ENCODE results near the gene PRTN3.

The PRTN3 gene

DNA sequence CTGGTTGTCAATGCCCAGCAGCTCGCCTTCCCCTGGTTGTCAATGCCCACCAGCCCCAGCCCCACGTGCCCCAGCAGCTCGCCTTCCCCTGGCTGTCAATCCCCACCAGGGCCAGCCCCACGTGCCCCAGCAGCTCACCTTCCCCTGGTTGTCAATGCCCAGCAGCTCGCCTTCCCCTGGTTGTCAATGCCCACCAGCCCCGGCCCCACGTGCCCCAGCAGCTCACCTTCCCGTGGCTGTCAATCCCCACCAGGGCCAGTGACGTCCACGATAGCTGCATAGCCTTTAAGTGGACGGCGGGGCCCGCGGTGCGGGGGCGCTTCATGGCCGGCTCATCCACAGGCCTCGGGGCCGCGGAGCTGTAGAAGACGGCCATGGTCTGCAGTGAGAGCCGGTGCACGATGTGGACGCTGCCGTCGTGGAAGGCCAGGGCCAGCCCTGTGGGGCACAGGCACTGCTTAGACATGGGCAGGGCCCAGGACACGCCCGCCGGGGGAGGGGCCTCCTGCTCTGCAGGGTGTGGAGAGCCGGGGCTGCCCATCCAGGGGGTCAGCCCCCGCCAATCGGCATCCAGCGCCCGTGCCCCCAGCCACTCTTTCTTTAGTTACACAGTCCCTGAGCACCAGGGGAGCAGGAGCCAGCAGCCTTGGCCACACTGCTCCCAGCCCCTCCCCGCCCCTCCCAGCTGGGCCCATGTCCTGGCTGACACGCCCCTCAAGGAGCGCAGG, 39.1 kb downstream of the PRTN3 start:
- CTCF ChIA-PET = interaction anchor here (0.8 kb wide), 1 partner anchor 17 kb away, joined by 3 read pairs; no protein-coding TSS in a partner anchor
- 97% methylated on average over 21 of the region's 37 CpGs for WGBS (ENCODE audit: insufficient coverage)
- Histone ChIP-seq H3K36me3 (ENCODE audit: control insufficient read depth in 4 of 4, insufficient read depth in 4 of 4, low read length in 3 of 4) (peaks cover 7 to 77% (median 52%) of the 10 kb centered on the region in 4 experiments), H3K9me3 (ENCODE audit: control extremely low read depth in 1 of 5, control insufficient read depth in 4 of 5, insufficient read depth in 2 of 5, low read depth in 1 of 5, low read length in 4 of 5) (no peaks in the 10 kb centered on the region), H3K27me3 (replicated peaks in 2 of 5; ENCODE audit: control insufficient read depth in 4 of 5, insufficient read depth in 5 of 5, low read length in 4 of 5) (no peaks in the 10 kb centered on the region), H3K27ac (ENCODE audit: insufficient read depth in 1 of 2, low read depth in 1 of 2, low read length in 2 of 2, poor library complexity in 1 of 2, severe bottlenecking in 2 of 2) (no peak overlapping the region), H3K4me3 (ENCODE audit: control insufficient read depth in 1 of 7, extremely low read depth in 1 of 7, insufficient read depth in 4 of 7, low read depth in 2 of 7, low read length in 6 of 7) (no peak overlapping the region), H3K4me1 (ENCODE audit: control extremely low read depth in 1 of 4, control insufficient read depth in 4 of 4, insufficient read depth in 4 of 4, low read length in 3 of 4) (no peaks in the 10 kb centered on the region)
- POLR2A ChIA-PET = interaction anchor here (0.6 kb wide), 1 partner anchor 13 kb away, joined by 7 read pairs; the partner anchor contains the start of genes MED16 and RNU6-9
- no peak for DNase-seq

DNA sequence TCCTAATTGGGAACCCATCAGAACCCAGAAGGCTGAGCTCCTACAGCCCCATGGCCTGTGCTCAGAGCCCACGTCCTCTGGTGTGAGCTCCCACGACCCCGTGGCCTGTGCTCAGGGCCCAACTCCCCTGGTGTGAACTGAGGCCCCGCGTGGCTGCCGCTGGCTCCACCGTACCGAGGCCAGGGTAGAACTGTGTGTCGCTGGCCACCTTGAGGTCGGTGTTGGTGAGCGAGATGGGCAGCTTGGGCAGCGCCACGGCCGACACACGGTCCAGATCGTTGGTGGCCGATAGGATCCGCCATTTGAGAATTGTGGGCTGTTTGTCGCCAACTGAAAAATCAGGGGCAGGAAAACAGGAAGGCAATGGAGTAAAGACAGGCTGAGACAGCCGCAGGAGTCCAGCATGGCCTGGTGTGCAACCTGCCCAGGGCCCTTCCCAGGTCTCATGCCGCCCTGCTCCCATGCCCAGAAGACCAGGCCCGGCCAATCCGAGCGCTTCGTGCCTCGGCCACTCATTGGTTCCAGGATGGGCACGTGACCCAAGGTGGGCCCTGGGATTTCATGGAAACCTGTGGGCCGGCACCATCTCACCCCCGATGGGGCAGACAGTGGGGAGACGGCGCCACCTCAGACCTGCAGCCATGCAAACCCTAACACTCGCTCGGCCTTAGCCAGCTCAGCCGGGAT, 40.7 kb downstream of the PRTN3 start:
- Histone ChIP-seq H3K27ac (ENCODE audit: insufficient read depth in 1 of 2, low read depth in 1 of 2, low read length in 2 of 2, poor library complexity in 1 of 2, severe bottlenecking in 2 of 2) (no peak overlapping the region), H3K4me3 (ENCODE audit: control insufficient read depth in 1 of 7, extremely low read depth in 1 of 7, insufficient read depth in 4 of 7, low read depth in 2 of 7, low read length in 6 of 7) (no peak overlapping the region), H3K27me3 (replicated peaks in 2 of 5; ENCODE audit: control insufficient read depth in 4 of 5, insufficient read depth in 5 of 5, low read length in 4 of 5) (no peaks in the 10 kb centered on the region), H3K9me3 (ENCODE audit: control extremely low read depth in 1 of 5, control insufficient read depth in 4 of 5, insufficient read depth in 2 of 5, low read depth in 1 of 5, low read length in 4 of 5) (no peaks in the 10 kb centered on the region), H3K4me1 (ENCODE audit: control extremely low read depth in 1 of 4, control insufficient read depth in 4 of 4, insufficient read depth in 4 of 4, low read length in 3 of 4) (no peaks in the 10 kb centered on the region), H3K36me3 (ENCODE audit: control insufficient read depth in 4 of 4, insufficient read depth in 4 of 4, low read length in 3 of 4) (peaks cover 11 to 78% (median 52%) of the 10 kb centered on the region in 4 experiments)
- no peak for DNase-seq
- 97% methylated on average over 29 of the region's 34 CpGs for WGBS (ENCODE audit: insufficient coverage)
- POLR2A ChIA-PET = interaction anchor here (0.6 kb wide), 1 partner anchor 31 kb away, joined by 3 read pairs; the partner anchor contains the start of gene R3HDM4
- CTCF ChIA-PET = interaction anchor here (1.3 kb wide), 1 partner anchor 18 kb away, joined by 3 read pairs; no protein-coding TSS in a partner anchor

DNA sequence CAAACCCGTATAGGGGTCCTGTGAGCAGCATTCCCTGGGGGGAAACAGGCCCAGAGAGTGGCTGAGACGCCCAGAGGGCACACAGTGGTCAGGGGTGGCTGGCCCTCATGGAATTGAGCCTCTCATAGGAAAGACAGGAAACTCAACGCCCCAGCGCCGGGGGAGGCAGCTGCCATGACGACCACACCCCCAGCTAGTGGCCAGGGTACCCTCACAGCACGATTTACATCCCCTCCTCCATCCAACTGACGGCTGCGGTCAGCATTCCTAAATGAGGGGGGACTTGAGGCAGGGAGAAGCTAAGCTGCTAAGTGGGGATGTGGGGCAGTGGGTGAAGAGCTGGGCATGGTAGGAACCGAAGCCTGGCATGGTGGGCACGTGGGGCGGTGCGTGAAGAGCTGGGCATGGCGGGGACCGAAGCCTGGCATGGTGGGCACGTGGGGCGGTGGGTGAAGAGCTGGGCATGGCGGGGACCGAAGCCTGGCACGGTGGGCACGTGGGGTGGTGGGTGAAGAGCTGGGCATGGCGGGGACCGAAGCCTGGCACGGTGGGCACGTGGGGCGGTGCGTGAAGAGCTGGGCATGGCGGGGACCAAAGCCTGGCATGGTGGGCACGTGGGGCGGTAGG, 42.2 kb downstream of the PRTN3 start:
- no peaks in the 10 kb centered on the region for H3K27me3 ChIP-seq (replicated peaks in 2 of 5; ENCODE audit: control insufficient read depth in 4 of 5, insufficient read depth in 5 of 5, low read length in 4 of 5)
- 100% methylated on average over 2 of the region's 30 CpGs for WGBS (ENCODE audit: insufficient coverage)
- H3K4me1 ChIP-seq (ENCODE audit: control extremely low read depth in 1 of 4, control insufficient read depth in 4 of 4, insufficient read depth in 4 of 4, low read length in 3 of 4) = peaks cover 0 to 1% (median 0%) of the 10 kb centered on the region in 4 experiments
- H3K9me3 ChIP-seq (ENCODE audit: control extremely low read depth in 1 of 5, control insufficient read depth in 4 of 5, insufficient read depth in 2 of 5, low read depth in 1 of 5, low read length in 4 of 5) = no peaks in the 10 kb centered on the region
- no peak overlapping the region for H3K27ac ChIP-seq (ENCODE audit: insufficient read depth in 1 of 2, low read depth in 1 of 2, low read length in 2 of 2, poor library complexity in 1 of 2, severe bottlenecking in 2 of 2)
- CTCF ChIA-PET = interaction anchor here (1.3 kb wide), 1 partner anchor 20 kb away, joined by 3 read pairs; no protein-coding TSS in a partner anchor
- no peak for DNase-seq
- no peak overlapping the region for H3K4me3 ChIP-seq (ENCODE audit: control insufficient read depth in 1 of 7, extremely low read depth in 1 of 7, insufficient read depth in 4 of 7, low read depth in 2 of 7, low read length in 6 of 7)
- POLR2A ChIA-PET = no interaction called here
- H3K36me3 ChIP-seq (ENCODE audit: control insufficient read depth in 4 of 4, insufficient read depth in 4 of 4, low read length in 3 of 4) = peaks cover 12 to 80% (median 50%) of the 10 kb centered on the region in 4 experiments

DNA sequence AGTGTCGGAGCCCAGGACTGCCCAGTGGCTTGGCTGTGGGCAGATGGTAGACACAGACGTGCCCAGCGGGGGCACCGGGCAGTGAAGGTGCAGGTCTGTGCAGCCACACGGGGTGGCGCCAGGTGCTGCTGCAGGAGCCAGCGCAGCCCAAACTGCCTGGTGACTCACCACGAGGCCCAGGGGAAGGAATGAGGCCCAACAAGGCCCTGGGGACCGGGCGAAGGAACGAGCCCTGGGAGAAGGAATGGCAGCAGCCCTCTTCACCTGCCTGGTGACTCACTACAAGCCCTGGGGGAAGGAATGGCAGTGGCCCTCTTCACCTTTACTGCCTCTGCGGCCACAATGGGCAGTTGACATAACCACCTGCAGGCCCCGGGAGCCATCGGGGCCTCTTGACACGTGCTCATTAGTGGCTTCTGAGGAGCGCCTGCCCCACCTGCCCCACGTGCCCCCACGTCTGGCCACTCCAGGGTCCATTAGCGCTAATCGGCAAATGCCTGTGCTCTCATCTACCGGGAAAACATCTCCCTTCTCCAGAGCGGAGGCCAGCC, 42.9 kb downstream of the PRTN3 start:
- DNase-seq = no peak
- ChIA-PET POLR2A (no interaction called here), CTCF (no interaction called here)
- H3K36me3 ChIP-seq (ENCODE audit: control insufficient read depth in 4 of 4, insufficient read depth in 4 of 4, low read length in 3 of 4) = peaks cover 12 to 83% (median 51%) of the 10 kb centered on the region in 4 experiments
- no peak overlapping the region for H3K4me3 ChIP-seq (ENCODE audit: control insufficient read depth in 1 of 7, extremely low read depth in 1 of 7, insufficient read depth in 4 of 7, low read depth in 2 of 7, low read length in 6 of 7)
- WGBS (ENCODE audit: insufficient coverage) = 96% methylated on average over 22 of the region's 22 CpGs
- peaks cover 0 to 1% (median 0%) of the 10 kb centered on the region in 4 experiments for H3K4me1 ChIP-seq (ENCODE audit: control extremely low read depth in 1 of 4, control insufficient read depth in 4 of 4, insufficient read depth in 4 of 4, low read length in 3 of 4)
- H3K9me3 ChIP-seq (ENCODE audit: control extremely low read depth in 1 of 5, control insufficient read depth in 4 of 5, insufficient read depth in 2 of 5, low read depth in 1 of 5, low read length in 4 of 5) = no peaks in the 10 kb centered on the region
- no peaks in the 10 kb centered on the region for H3K27me3 ChIP-seq (replicated peaks in 2 of 5; ENCODE audit: control insufficient read depth in 4 of 5, insufficient read depth in 5 of 5, low read length in 4 of 5)
- H3K27ac ChIP-seq (ENCODE audit: insufficient read depth in 1 of 2, low read depth in 1 of 2, low read length in 2 of 2, poor library complexity in 1 of 2, severe bottlenecking in 2 of 2) = no peak overlapping the region

DNA sequence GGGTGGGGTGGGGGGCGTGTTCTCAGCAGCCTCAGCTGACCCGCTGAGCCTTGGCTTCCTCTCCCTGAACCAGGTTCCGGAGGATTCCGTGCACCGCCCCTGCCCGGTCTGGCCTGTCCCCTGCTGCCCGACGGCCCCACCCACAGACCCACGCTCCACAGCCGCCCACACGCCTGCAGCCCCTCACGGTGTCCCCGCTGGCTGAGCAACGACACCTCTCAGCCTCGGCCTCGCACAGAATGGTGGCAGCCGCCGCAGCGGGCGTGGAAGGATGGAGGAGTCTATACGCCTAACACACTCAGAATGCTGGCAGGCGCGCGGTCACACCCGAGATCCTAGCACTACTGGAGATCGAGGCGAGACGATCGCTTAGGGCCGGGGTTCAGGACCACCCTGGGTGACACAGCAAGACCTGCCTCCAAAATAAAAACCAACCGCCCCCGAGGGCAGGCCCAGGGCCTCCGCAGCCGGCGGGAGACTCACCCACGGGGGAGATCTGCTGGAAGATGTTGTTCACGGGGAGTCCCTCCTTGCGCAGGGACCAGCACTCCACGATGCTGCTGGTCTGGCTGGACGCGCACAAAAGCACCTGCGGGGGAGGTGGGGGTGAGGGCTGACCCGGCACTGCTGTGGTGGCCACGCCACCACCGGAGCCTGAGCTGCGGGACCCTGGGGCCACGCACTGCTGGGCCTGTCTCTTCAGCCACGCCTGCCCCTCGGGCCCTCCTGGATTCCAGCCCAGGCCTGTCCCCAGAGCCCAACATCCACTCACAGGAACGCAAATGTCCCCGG, 43.8 kb downstream of the PRTN3 start:
- Histone ChIP-seq H3K4me3 (ENCODE audit: control insufficient read depth in 1 of 7, extremely low read depth in 1 of 7, insufficient read depth in 4 of 7, low read depth in 2 of 7, low read length in 6 of 7) (no peak overlapping the region), H3K27ac (ENCODE audit: insufficient read depth in 1 of 2, low read depth in 1 of 2, low read length in 2 of 2, poor library complexity in 1 of 2, severe bottlenecking in 2 of 2) (no peak overlapping the region), H3K27me3 (replicated peaks in 2 of 5; ENCODE audit: control insufficient read depth in 4 of 5, insufficient read depth in 5 of 5, low read length in 4 of 5) (no peaks in the 10 kb centered on the region), H3K4me1 (ENCODE audit: control extremely low read depth in 1 of 4, control insufficient read depth in 4 of 4, insufficient read depth in 4 of 4, low read length in 3 of 4) (peaks cover 0 to 1% (median 0%) of the 10 kb centered on the region in 4 experiments), H3K9me3 (ENCODE audit: control extremely low read depth in 1 of 5, control insufficient read depth in 4 of 5, insufficient read depth in 2 of 5, low read depth in 1 of 5, low read length in 4 of 5) (no peaks in the 10 kb centered on the region), H3K36me3 (ENCODE audit: control insufficient read depth in 4 of 4, insufficient read depth in 4 of 4, low read length in 3 of 4) (peaks cover 12 to 85% (median 56%) of the 10 kb centered on the region in 4 experiments)
- 99% methylated on average over 40 of the region's 51 CpGs for WGBS (ENCODE audit: insufficient coverage)
- DNase-seq = no peak
- CTCF ChIA-PET = no interaction called here
- POLR2A ChIA-PET = no interaction called here

DNA sequence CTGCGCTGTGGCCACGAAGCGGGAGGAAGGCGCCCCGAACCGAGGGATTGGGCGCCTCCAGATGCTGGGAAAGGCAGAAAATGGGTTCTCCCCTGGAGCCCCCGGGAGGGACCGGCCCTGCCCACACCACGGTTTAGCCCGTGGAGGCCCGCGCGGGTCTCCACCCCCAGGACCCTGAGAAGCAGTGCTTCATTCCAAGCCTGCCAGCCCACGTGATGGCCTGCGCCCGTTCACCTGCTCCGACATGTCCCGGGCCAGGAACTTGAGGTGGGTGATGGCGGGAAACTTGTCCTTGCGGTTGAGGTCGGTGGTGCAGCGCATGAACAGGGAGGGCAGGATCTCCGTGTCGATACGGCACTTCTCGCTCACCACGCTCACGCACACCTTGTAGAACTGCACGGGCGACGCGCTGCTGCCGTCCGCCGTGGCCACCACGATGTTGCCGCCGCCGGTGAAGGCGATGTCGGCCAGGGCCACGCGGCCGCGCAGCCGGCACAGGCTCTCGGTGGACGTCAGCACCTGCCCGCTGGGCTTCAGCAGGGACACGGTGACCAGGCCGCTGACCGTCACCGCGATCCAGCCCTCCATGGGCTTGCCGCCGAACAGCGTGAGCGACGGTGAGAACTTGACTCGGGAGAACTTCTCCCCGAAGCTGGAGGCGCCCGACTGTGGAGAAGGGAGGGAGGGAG, 44.9 kb downstream of the PRTN3 start:
- CTCF ChIA-PET = no interaction called here
- Histone ChIP-seq H3K36me3 (ENCODE audit: control insufficient read depth in 4 of 4, insufficient read depth in 4 of 4, low read length in 3 of 4) (peaks cover 12 to 89% (median 55%) of the 10 kb centered on the region in 4 experiments), H3K27ac (ENCODE audit: insufficient read depth in 1 of 2, low read depth in 1 of 2, low read length in 2 of 2, poor library complexity in 1 of 2, severe bottlenecking in 2 of 2) (no peak overlapping the region), H3K27me3 (replicated peaks in 2 of 5; ENCODE audit: control insufficient read depth in 4 of 5, insufficient read depth in 5 of 5, low read length in 4 of 5) (no peaks in the 10 kb centered on the region), H3K9me3 (ENCODE audit: control extremely low read depth in 1 of 5, control insufficient read depth in 4 of 5, insufficient read depth in 2 of 5, low read depth in 1 of 5, low read length in 4 of 5) (no peaks in the 10 kb centered on the region), H3K4me1 (ENCODE audit: control extremely low read depth in 1 of 4, control insufficient read depth in 4 of 4, insufficient read depth in 4 of 4, low read length in 3 of 4) (peaks cover 0 to 1% (median 0%) of the 10 kb centered on the region in 4 experiments), H3K4me3 (ENCODE audit: control insufficient read depth in 1 of 7, extremely low read depth in 1 of 7, insufficient read depth in 4 of 7, low read depth in 2 of 7, low read length in 6 of 7) (no peak overlapping the region)
- 97% methylated on average over 56 of the region's 64 CpGs for WGBS (ENCODE audit: insufficient coverage)
- no peak for DNase-seq
- POLR2A ChIA-PET = no interaction called here

All from common myeloid progenitor, CD34-positive (primary cell).